RWPE1 (cell line): Measurements from ENCODE around the gene FAM83G.
A peak's percentile ranks its signal among the peaks of the same experiment; 100 is the strongest.

Source experiments
- CTCF ChIA-PET: fragments of 350-600 bp; sonication (Branson Sonifier 250); formaldehyde crosslinking; extraction: SDS; loops from one replicate; lab custom pipeline; 2021; lab: Yijun Ruan, JAX
- POLR2A ChIA-PET: fragments of 400-600 bp; formaldehyde crosslinking; extraction: SDS; loops from one replicate; lab custom pipeline; 2020; ENCODE audit warnings: antibody characterized with exemption; ENCODE audit not compliant: low non-redundant PET; lab: Yijun Ruan, JAX
- DNase-seq: peaks from one replicate; pipeline ENCODE4 v3.0.0; 2012; ENCODE audit warnings: low spot score
- H3K27ac ChIP-seq: fragments of 450-650 bp; 2 replicates; pipeline ENCODE4 v1.5.1; 2017
- CTCF ChIP-seq: fragments of 450-650 bp; conservative IDR thresholded peaks from 2 replicates; pipeline ENCODE4 v1.5.1; 2017; ENCODE audit warnings: low read depth, mild to moderate bottlenecking

Gene FAM83G

GRCh38 chr17:18964018-18964351 is 40.6 kb downstream of the FAM83G start:
- DNase-seq, result no peak
- TF ChIP-seq CTCF, result no peak
- ChIA-PET POLR2A (no interaction called here), CTCF (no interaction called here)
- H3K27ac ChIP-seq, result peak overlapping the region; percentile 26

GRCh38 chr17:18963126-18964017 is 41.2 kb downstream of the FAM83G start:
- CTCF ChIA-PET, result interaction anchor here (0.7 kb wide), 1 partner anchor 102 kb away, joined by 3 read pairs; no protein-coding TSS in a partner anchor
- POLR2A ChIA-PET, result no interaction called here

GRCh38 chr17:18962494-18962815 is 42.1 kb downstream of the FAM83G start:
- no peak for DNase-seq
- ChIA-PET CTCF (interaction anchor here (1.6 kb wide), 1 partner anchor 13 kb away, joined by 7 read pairs; no protein-coding TSS in a partner anchor), POLR2A (no interaction called here)
- no peak for TF ChIP-seq CTCF
- 0 out of 2 replicates have a peak overlapping the region, but pooled peaks have one; percentile 1 for H3K27ac ChIP-seq

More at GRCh38 chr17:18963126-18964017, 41.2 kb downstream of the FAM83G start:
- DNase-seq, result no peak
- peak overlapping the region; percentile 26; the same call in 1 of the 2 replicates for H3K27ac ChIP-seq
- no peak for TF ChIP-seq CTCF

GRCh38 chr17:18961634-18962493 is 42.7 kb downstream of the FAM83G start:
- no peak for DNase-seq
- POLR2A ChIA-PET, result no interaction called here
- TF ChIP-seq CTCF, result no peak
- 0 out of 2 replicates have a peak overlapping the region, but pooled peaks have one; percentile 1 for H3K27ac ChIP-seq
- CTCF ChIA-PET, result interaction anchor here (0.5 to 1.8 kb wide), 11 partner anchors 8 to 650 kb away, joined by 3 to 12 read pairs (median 7); partner anchors contain the start of genes FAM83G and SLC5A10

GRCh38 chr17:18960803-18961511 is 43.6 kb downstream of the FAM83G start:
- CTCF ChIA-PET, result interaction anchor here (0.5 to 1.8 kb wide), 16 partner anchors 9 to 650 kb away, joined by 3 to 12 read pairs (median 6); partner anchors contain the start of genes FAM83G, PRPSAP2 and SLC5A10
- peak; percentile 72 for DNase-seq
- H3K27ac ChIP-seq, result 0 out of 2 replicates have a peak overlapping the region, but pooled peaks have one; percentile 1
- POLR2A ChIA-PET, result interaction anchor here (0.7 kb wide), 1 partner anchor 21 kb away, joined by 5 read pairs; no protein-coding TSS in a partner anchor
- peak; percentile 93 for TF ChIP-seq CTCF
